Hindlimb muscle (tissue), 1 donor: Measurements from ENCODE around the gene ZFHX3. TPM values are rescaled to one million over a fixed set of nuclear protein-coding genes. Genes with fewer than 3 reads are reported as not detected.

Experiments
- DNase-seq: peaks from one replicate; pipeline ENCODE4 v3.0.0-alpha.2; 2013
- polyA plus RNA-seq: library from polyadenylated mRNA; unstranded; fragments of 120-200 nt; gene quantifications from one replicate; pipeline ENCODE4 v1.2.1, GENCODE V29; 2013; ENCODE audit not compliant: insufficient read length

Gene ZFHX3
- polyA plus RNA-seq, 1 donor, result 8.8 TPM

DNA sequence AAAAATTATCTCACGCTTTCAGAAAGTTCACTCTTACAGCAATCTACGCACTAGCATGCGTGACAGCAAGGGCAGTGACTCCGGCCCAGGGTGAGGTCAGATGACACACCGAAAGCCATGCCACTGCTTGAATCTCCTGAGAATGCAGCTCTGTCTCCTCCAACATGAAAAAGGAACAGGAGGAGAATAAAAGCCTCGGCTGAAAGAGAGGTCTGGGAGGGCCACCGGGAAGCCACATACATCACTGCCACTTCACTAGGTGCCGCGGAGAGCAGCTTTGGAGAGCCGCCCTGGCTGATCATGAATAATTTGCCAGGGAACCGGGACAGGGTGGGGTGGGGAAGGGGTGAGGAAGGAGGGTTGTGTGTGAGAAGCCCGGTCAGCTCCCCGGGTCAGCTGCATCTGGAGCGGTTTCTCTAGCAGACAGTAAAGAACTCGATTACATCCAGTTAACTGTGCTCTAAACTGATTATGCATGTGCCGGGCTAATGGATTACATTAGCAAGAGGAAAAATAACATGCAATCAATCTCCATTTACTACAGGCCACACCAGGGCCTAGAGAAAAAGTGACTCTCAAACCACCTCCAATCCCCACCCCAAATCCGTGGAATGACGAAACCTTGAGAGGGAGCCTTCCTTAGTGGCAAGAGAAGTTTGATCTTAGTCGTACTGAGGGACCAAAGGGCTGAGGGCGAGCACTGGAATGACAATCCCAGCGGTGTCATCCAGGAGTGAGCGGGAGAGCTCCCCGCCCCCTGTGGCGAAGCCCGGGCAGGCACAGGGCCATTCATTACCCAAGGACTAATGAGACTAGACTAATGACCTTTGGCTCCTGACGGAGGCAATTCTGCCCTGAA lies 100.3 kb downstream of the ZFHX3 start:
- DNase-seq, result no peak

DNA sequence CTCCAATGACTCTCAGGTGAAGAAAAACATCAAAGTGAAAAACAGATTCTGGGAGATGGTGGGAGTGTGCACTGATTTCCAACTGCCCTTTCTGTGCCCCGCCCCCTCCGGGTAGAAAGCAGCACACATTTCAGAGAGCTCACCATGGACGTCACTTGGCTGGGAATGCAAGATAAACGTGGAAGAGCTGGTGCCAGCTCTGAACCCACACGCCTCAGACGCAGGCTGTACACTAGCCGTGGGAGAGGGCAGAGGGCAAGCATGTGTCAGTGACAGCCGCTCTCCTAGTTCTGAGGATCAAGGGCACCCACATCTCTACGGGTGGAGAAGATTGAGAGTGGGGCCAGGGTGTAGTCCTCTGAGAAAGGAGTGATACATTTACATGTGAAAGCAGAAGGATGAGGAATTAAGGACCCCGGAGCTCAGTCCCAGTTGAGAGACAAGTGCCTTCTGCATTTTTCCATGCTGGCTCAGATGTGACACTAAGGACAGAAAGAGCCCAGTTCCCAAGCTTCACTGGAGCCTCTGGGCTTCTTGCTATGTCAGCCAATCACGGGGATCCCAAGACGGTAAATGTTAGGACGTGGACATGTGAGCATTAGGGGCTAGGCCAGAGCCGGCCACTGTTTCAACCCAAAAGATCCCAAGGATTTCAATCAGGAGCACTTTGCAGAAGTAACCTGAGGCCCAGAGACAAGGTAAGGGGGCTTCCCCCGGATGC lies 101.3 kb downstream of the ZFHX3 start:
- DNase-seq, result no peak

DNA sequence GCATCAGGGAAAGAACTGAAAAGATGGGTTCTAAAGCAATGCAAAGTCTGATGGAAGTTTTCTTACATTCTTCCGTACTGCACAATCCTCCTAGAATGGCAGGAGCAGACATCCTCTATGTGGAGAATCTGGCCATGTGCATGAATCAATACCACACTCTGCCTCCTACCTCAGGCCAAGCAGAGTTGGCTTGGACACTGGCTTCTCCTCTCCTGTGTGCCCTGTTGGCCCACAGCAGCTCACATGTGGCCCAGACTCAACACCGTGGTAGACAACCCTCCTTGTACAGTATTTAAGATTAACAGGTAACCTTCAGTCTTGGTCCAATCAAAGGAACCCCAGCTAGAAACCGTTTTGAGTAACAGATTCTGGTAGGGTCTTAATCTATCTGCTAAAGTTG lies 101.9 kb downstream of the ZFHX3 start:
- DNase-seq, result no peak

DNA sequence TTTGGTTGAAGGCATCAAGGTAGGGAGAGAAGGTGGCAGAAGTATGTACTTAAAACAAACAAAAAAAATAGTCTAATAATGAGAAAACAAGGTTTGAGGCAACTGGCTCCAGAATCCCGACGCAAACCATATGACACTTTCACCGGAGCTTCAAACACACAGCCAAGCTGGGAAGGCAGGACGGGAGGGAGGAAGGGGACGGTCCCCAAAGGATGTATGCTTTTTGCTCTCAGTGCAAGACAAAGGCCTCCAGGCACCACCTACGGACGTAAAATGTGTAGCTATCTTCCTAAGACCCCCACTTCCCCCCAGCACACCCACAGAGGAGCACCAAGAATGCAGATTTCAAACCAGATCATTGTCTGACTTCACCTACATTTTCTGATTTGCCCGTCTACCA lies 102.3 kb downstream of the ZFHX3 start:
- no peak for DNase-seq

DNA sequence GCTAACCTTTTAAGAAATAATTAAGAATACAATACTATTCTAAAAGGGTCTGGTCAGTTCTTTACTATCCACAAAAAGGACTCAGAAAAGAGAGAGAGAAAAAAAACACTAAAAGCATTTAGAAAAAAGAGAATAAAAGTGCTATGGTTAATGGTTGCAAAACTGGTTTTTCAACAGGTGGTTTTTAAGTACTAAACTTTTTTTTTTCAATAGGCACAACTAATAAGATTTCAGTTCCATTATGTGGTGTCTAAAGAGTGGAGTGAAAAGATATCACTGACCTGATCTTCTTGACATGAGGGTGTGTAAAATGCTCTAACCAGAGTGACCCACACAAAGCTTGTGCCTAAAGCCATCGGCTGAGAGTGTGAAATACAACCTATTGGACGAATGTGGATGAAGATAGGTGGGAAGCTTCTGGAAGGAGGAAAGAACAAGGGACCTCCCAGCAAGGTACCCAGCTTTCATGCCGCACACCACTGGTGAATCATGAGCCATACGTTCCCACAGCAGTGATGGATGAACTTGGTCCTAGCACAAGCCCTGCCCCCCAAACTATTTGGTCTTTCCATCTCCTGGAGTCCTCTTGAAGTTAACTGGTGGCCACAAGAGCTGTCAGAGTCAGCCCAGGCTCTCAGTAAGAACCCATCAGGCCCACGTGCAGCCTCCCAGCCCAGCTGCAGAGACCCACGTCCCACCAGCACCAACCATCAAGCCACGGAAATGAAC lies 103.0 kb downstream of the ZFHX3 start:
- no peak for DNase-seq

DNA sequence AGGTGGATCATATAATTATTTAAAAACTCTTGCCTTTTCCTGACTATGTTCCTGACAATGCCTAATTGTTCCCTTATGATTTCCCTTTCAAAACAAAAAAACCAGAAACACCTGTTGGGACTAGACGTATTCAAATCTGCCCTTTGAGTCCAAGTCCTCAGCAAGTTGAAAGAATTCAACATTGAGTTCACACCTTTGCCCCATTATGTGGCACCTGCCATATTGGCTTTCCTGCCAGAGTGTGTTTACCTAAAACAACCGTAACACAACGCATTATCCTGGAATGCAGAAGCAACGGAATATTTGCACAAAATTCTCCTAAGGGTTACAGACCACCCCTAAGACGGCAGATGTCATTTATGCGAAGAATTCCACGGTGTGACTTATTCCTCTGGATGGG lies 105.9 kb downstream of the ZFHX3 start:
- no peak for DNase-seq

DNA sequence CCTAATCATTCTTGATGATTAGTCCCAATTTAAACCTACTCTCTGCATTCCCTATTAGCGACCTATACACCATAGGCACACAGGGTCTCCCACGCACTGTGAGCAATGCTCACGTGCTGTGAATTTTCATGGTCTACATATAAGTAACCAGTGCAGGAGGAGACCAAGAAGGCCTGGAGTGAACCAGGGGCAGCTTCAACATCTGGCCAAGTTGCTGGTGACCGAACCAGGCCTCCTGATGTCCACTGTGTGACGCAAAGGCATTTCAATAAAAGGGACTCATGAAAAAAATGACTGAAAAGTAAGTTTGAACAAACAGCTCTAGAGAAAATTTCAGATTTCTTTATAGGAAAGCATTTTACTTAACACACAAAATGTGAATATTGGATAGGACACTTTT lies 107.0 kb downstream of the ZFHX3 start:
- DNase-seq, result no peak

DNA sequence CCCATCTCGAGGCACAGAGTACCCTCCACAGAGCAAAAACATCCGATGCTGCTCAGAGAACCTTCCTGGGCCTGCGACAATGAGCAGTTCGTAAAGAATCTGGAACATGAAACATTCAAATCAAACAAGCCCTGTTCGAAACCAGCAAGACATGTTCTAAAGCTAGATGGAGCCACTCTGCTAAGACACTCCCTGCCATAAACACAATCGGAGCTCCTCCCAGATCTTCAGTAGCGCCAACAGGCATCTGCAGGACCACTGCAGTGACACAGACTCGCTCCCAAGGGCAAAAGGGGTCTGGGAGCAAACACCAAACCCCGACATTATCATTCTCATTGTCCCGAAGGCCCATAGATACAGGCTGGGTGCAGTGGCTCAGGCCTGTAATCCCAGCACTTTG lies 108.7 kb downstream of the ZFHX3 start:
- DNase-seq, result peak; percentile 66

DNA sequence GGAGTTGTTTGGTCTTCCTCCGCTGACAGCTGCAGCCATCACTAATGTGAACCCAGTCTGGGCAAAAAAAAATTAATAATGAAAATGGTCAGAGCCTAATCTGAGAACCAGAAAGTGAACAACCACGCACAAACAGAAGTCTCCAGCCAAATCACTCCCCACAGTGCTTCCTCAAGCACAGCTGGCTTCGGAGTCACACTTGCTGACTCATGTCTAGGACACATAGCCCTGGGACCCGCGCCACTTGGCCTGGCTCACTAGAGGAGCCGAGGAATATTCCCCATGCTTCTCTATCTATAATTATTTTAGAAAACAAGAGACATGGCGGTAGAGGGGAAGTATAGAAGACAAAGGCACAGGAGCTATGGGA lies 109.1 kb downstream of the ZFHX3 start:
- DNase-seq, result peak; percentile 91

DNA sequence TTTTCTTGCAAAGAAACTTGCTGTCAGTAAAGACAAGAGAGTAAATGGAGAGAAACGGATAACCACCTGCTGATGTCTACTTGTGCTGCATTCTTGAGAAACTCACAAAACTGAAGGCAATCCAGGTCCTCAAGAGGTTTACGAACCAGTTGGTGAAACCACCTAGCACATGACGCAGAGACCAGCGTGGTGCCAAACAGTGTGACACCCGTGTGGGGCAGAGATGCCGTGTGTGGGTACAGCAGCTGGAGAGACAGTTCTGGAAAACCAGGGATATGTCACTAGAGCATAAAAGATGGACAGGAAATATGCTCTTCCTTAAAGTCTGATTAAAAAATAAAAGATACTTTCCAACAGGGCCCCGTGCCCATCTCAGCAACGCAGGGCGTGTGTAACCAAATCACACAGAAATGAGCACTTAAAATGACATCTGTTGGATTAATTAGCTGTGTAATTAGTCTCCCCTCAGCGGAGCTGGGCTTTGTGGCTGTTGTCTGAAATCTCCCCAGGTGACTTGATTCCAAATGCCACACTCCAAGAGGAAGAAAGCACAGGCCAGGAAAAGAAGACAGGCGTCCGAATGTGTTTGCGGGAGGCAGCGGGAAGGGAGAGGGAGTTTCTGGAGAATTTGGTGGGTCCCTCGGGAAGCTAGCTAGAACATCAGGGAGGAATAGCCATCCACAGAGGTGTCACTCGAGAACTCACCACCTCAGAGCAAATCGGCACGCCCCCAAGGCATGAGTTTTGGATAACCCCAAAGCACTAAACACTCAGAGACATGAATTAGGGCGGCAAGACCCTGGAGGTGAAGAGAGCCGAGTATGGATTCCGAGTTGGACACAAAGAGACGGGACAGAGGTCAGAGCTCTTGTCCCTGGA lies 109.8 kb downstream of the ZFHX3 start:
- no peak for DNase-seq

DNA sequence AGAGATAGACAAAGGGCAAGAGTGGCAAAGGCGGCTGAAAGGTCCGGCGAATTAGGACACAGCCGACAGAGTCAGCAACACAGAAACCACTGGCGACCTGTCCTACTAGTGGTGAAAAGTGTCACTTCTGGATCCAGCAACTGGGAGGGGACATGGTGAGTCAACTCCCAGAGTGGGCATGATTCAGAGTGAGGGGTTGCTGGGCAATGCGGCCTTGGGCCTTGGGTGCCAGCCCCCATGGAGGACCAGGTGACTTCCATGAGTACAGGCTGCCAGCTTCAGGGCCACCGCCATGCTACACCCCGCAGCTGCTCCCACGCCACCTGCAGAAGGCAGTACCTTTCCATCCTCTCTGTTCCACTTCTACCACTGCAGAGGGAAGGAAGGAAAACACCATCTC lies 110.6 kb downstream of the ZFHX3 start:
- no peak for DNase-seq

DNA sequence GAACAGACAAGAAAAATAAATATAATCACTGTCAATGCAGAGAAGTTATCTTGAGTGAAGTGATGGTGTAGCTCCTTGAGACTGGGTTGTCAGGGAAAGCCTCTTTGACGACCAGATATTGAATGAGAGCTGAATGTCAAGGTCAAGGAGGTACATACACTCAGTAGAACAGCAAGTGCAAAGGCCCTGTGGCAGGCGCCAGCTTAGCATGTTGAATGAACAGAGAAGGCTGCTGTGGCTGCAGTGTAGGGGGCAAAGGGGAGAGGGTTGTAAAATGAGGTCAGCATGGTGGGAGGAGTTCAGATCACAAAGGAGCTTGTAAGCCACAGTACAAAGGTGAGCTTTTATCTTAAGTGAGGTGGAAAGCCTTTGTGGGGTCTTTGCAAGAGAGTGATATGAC lies 111.5 kb downstream of the ZFHX3 start:
- no peak for DNase-seq

DNA sequence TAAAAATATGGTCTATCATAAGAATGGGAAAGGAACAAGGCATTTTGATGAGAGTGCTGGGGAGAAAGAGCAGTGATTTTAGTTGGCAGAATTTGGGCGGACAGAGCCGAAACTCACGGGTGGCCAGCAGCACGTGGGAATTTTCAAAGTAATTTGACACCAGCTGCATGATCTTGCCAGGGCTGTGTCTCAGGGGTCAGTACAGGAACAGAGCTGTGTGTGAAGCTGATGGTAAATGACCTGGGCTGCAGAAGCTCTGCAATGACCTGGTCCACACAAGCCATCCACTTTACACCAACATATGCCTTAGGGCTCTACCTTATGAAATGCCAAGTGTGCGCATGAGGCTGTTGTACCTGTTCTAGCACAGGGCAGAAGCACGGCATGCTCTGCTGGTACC lies 112.0 kb downstream of the ZFHX3 start:
- no peak for DNase-seq

DNA sequence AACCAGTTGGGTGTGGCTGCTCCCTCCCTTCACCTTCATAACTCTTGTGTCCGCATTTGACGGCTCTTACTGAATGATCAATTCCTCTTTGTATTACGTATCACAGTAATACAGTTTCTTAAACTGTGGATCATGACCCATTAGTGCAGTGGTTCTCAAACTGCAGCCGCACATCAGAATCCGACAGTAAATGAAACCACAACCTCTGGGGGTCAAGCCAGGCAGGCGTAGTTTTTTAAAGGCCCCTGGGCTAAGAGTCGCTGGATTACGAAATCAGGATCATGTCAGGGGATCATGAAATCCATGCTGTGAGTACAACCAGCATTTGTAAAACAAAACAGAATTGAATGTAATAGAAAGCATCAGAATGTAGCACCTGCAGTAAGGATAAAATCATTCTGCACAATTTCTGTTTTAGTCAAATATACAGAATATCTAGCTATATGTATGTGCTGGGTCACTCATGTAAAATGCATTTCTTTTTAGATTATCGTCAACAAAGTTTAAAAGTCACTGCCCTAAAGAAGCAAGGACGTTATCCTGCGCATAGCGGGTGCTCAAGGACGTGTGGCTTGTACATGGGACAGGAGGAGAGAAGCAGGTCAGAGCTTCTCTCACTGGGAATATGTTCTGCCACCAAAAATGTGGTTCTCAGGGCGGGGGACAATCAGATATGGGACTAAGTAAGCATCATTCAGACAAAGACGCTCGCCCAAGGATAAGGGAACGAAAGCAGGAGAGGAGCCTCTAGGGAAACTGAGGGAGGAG lies 113.1 kb downstream of the ZFHX3 start:
- no peak for DNase-seq

DNA sequence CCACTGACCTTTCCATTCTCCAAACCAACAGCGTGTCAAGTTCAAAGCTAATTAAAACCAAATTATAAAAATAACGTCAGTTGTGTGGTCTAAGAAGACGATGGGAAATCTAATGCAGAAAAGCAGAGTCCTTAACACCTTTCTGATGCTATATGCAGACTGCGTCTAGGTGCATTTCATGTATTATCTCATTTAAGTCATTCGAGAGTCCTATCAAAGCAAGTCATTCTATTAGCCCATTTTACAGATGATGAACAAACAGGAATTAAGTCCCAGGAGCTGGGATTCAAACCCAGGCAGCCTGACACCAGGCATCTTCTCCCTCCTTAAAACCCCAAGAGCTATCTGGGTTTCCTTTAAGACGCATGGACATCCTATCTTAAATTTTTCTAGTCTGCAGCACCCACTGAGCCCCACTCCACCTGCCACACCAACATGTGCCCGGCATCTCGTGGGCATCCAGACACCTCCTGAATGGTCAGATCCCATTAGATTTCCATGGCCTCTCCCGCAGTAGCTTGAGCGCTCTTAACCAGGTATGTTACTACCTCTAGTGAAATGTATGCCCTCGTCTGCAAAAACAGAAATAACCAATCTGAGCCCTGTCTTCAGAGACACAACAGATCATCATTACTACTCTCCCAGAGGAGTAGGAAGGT lies 115.1 kb downstream of the ZFHX3 start:
- DNase-seq, result no peak

DNA sequence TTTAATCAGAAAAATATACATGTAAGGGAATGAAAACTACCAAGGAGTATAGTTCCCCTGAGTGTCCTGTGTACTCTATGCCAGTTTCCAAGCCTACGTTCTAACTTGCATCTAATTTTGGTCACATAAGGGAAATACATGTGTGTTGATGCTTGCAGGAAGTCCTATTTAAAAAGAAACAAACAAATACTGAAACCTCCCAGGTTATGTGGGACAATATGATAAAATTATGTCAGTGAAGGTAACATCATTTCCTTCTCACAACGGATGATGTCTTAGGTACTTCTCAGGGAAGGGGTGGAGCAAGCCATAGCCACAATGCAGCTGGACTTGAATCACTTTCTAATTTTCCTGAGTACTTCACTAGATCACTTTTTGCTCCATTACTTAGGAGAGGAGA lies 115.9 kb downstream of the ZFHX3 start:
- no peak for DNase-seq

DNA sequence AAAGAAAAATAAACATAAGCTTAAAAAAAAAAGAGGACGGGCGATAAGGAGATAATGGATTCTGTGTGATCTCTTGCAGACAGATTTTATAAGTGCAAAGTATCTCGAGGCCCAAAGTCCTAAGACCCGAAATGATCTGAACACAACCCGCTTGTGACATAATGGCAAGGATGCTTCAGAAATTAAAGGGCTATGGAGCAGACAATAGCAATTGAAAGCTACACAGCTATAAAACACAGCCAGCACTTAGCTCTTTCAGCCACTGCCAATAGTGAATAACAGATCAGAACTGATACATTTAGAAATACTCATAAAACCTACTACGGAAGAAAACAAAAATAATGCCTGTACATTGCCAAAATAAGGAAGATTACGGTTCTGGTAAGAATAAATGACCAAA lies 117.5 kb downstream of the ZFHX3 start:
- no peak for DNase-seq

DNA sequence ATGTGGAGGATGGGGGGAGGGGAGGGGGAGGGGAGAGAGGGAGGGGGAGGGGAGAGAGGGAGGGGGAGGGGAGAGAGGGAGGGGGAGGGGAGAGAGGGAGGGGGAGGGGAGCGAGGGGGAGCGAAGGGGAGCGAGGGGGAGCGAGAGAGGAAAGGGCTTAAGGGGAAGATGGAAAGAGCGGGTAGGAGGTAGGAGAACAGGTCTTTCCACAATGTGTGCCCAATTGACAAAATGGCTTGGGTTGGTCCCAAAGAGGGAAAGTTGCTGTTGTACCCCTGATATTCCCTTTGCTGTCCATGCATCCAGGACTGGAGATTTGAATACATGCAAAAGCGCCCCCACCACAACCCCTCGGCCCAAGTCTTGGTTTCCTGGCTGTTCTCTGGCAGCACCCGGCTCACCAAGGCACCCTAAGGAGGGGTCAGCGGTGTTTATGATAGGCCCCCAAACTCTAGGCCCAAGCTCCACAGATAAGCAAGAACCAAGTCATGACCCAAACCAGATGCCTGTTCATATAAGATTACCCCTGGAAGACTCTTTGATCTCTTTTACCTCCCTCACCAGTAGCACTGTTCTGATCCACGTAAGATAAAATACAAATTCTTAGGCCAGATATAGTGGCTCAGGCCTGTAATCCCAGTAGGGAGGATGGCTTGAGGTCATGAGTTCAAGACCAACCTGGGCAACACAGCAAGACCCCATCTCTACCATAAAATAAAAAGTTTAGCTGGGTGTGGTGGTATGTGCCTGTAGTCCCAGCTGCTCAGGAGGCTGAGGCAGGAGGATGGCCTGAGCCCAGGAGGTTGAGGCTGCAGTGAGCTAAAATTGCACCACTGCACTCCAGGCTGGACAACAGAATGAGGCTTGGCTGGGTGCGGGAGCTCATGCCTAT lies 119.6 kb downstream of the ZFHX3 start:
- no peak for DNase-seq

DNA sequence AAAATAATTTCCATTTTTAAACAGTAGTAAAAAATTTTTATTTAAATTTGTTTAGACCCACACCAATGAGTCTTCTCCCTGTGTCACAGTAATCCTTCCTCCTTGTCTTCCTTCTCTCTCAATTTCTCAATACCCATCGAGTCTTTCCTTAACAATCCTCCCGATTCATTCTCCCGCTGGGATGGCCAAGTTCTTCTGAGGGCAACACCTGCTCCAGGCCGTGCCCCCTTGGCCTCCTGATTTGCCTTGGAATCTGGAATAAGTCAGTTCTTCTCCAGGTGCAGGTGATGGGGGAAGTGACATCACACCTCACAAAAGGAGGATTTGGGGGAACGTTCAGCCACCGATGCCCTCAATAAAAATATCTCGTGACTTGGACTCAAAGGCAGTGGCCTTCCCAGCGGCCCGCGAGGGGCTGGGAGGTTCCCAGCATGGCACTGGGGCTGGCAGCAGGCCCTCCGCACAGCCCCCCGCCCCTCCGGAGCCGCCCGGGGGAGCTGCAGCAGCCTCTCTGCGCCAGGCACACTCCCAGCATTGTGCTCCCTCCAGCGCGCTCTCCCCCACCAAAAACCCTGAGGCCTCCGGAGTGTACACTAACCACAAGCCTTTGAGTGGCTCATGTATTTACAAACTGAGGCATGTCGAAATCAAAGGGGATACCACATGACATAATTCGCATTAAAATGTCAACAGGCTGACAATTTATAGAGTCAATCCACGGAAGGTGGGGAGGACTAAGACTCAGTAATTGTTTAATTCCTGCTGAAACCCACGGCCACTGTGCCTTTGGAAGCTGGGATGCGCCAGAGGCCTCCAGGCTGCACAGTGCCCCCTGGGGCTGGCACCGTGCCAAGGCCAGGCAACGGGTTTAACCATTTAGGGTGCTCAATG lies 120.5 kb downstream of the ZFHX3 start:
- DNase-seq, result no peak
